PC-3 (cell line): ENCODE measurements around the gene LBHD1.

Source experiments
- CTCF ChIP-seq: fragments of 300-600 bp; sonication (generic); conservative IDR thresholded peaks from 2 replicates; pipeline ENCODE4 v1.5.1; 2017; ENCODE audit warnings: antibody characterized with exemption, low read depth, mild to moderate bottlenecking, low read length
- EZH2 ChIP-seq: fragments of 300-600 bp; sonication (generic); IDR thresholded peaks from one replicate; pipeline ENCODE4 v1.6.1; 2017; ENCODE audit warnings: antibody characterized with exemption, mild to moderate bottlenecking, low read length; ENCODE audit not compliant: unreplicated experiment

- TF ChIP-seq CTCF: no peak
- TF ChIP-seq EZH2: no peak
Measured at GRCh38 chr11:62645671-62645945, 26.5 kb downstream of the LBHD1 start.
